BJ (cell line): ENCODE measurements around the gene OR8G5. TPM values are rescaled to one million over a fixed set of nuclear protein-coding genes. Genes with fewer than 3 reads are reported as not detected.

Experiments
- CTCF ChIA-PET: fragments of 350-600 bp; formaldehyde crosslinking; extraction: SDS; loops from one replicate; lab custom pipeline; 2021; ENCODE audit warnings: antibody characterized with exemption, inconsistent platforms; lab: Yijun Ruan, JAX
- POLR2A ChIA-PET: fragments of 300-600 bp; sonication (Branson Sonifier 250); formaldehyde crosslinking; extraction: SDS; loops from one replicate; lab custom pipeline; 2021; ENCODE audit warnings: antibody characterized with exemption; lab: Charles Lee
- DNase-seq: peaks from one replicate; pipeline ENCODE4 v3.0.0-alpha.2; 2011; ENCODE audit warnings: low read depth
- H3K27me3 ChIP-seq: 2 replicates; pipeline ENCODE4 v1.6.0; 2011; ENCODE audit warnings: low read length; ENCODE audit not compliant: control insufficient read depth, insufficient read depth
- H3K36me3 ChIP-seq: 2 replicates; pipeline ENCODE4 v1.5.1; 2011; ENCODE audit warnings: low read length; ENCODE audit not compliant: control insufficient read depth, insufficient read depth
- H3K4me3 ChIP-seq: 2 replicates; pipeline ENCODE4 v1.5.1; 2011; ENCODE audit warnings: low read depth, mild to moderate bottlenecking, control low read depth, low read length
- polyA plus RNA-seq: library from polyadenylated mRNA; depleted of rRNA; stranded (reverse); fragments of >200 nt; gene quantifications from 2 replicates; pipeline ENCODE4 v1.2.3, GENCODE V29; 2011
- TF ChIP-seq, protein P1 (sequence below): IDR thresholded peaks from 2 replicates; pipeline ENCODE4 v1.5.1; 2011; ENCODE audit warnings: low read depth, mild to moderate bottlenecking, control low read depth, inconsistent platforms, low read length, moderate library complexity; ENCODE audit not compliant: insufficient read depth

OR8G5 gene
- polyA plus RNA-seq, 1 experiment, result not detected

DNA sequence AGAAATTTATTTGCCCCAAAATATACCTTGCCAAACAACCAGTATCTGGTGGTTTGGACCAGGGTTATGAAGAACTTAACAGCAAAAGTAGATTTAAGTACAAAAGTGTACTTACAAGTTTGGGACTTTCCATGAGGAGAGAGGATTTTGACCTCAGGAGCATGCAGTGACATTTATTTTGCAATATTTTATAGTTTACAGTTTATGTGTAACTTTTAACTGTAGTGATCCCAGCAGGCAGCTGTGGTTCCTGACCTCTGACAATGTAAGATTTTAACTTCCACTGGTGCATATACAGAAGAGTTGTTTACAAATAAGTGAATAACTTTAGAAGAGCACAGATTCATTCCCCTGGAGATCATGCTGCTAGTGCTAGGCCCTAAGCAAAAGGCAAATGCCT is 50.9 kb downstream of the OR8G5 start:
- ChIA-PET POLR2A (no interaction called here), CTCF (no interaction called here)
- Histone ChIP-seq H3K36me3 (no peaks in the 10 kb centered on the region), H3K4me3 (no peak overlapping the region), H3K27me3 (no peaks in the 10 kb centered on the region)
- TF ChIP-seq, protein P1, sequence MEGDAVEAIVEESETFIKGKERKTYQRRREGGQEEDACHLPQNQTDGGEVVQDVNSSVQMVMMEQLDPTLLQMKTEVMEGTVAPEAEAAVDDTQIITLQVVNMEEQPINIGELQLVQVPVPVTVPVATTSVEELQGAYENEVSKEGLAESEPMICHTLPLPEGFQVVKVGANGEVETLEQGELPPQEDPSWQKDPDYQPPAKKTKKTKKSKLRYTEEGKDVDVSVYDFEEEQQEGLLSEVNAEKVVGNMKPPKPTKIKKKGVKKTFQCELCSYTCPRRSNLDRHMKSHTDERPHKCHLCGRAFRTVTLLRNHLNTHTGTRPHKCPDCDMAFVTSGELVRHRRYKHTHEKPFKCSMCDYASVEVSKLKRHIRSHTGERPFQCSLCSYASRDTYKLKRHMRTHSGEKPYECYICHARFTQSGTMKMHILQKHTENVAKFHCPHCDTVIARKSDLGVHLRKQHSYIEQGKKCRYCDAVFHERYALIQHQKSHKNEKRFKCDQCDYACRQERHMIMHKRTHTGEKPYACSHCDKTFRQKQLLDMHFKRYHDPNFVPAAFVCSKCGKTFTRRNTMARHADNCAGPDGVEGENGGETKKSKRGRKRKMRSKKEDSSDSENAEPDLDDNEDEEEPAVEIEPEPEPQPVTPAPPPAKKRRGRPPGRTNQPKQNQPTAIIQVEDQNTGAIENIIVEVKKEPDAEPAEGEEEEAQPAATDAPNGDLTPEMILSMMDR, result no peak
- no peak for DNase-seq

DNA sequence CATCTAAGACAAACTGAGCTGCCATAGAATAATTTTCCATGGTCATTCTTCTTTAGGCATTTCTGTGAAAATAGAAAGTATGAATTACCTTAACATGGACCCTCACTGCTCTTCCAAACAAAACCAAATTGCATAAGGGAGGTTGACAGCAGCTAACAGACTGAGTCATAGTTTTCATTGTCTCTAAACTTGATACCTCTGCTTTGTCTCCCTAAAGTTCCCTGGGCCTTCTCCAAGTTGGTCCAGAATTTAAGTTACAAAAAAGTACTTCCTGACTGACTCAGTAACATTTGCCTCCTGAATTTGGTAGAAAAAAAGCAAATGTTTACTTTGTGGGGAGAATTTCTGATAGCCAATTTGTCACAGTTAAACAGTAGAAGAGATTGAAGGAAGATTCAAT is 54.5 kb downstream of the OR8G5 start:
- ChIA-PET POLR2A (no interaction called here), CTCF (no interaction called here)
- TF ChIP-seq, protein P1, result no peak
- H3K27me3 ChIP-seq, result no peaks in the 10 kb centered on the region
- DNase-seq, result no peak
- H3K4me3 ChIP-seq, result no peak overlapping the region
- H3K36me3 ChIP-seq, result no peaks in the 10 kb centered on the region

DNA sequence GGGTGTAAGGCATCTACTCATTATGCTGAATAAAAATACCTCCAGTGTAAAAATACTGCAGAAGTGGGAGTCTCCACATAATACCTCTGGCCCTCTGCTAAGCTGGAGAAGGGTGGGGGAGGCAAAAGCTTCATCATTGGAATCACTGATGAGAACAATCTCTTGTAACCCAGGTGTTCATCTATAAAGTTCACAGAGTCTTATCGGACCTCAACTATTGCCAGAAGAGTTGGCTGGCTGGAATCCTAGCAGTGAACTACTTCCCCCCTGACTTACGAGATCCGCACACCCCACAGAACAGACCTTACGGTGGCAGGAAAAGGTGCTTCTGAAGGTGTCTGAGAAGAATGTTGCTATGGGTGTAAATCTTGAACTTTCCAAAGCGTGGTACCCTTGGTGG is 55.1 kb downstream of the OR8G5 start:
- Histone ChIP-seq H3K27me3 (no peaks in the 10 kb centered on the region), H3K4me3 (no peak overlapping the region), H3K36me3 (no peaks in the 10 kb centered on the region)
- TF ChIP-seq, protein P1, result no peak
- ChIA-PET CTCF (no interaction called here), POLR2A (no interaction called here)
- DNase-seq, result no peak

DNA sequence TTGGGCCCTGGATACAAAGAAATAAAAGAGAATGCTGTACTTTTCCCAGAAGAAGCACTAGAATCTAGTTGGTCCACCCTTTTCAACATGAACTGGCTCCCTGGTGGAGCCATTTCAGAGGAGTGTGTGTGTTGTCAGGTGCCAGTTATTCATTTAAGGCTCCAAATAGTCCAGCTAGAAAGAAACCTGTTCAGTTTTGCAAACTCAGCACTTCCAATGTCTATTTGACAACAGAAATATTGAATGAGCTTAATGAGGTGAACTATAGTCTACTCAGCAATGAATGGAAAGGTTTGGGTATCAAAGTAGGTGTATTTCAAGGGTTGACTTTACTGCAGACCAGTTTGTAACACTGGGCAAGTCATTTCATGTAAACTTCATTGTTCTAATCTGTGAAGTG is 55.5 kb downstream of the OR8G5 start:
- CTCF ChIA-PET, result no interaction called here
- Histone ChIP-seq H3K27me3 (no peaks in the 10 kb centered on the region), H3K4me3 (no peak overlapping the region), H3K36me3 (no peaks in the 10 kb centered on the region)
- TF ChIP-seq, protein P1, result no peak
- POLR2A ChIA-PET, result no interaction called here
- DNase-seq, result no peak

DNA sequence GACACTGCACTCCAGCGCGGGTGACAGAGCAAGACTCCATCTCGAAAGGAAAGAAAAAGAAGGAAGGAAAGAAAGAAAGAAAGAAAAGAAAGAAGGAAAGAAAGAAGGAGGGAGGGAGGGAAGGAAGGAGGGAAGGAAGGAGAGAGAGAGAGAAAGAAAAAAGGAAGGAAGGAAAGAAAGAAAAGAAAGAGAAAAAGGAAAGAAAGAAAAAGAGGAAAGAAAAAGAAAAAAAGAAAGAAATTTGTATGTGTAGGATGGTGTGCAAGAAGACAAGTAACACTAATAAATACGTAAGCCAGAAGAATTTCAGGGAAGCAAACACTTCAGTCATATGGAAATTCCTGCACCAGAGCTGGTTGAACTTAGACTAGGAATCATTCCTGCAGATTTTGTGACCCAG is 57.0 kb downstream of the OR8G5 start:
- ChIA-PET CTCF (no interaction called here), POLR2A (no interaction called here)
- H3K4me3 ChIP-seq, result no peak overlapping the region
- no peaks in the 10 kb centered on the region for H3K27me3 ChIP-seq
- H3K36me3 ChIP-seq, result no peaks in the 10 kb centered on the region
- no peak for DNase-seq
- TF ChIP-seq, protein P1, result no peak
